ENCODE results near the gene IL23R. TPM values are rescaled to one million over a fixed set of nuclear protein-coding genes. Genes with fewer than 3 reads are reported as not detected.

IL23R gene
- total RNA-seq, 1 donor from 2014 or later = 0.23 TPM

GRCh38 chr1:67285780-67286488 is 119.7 kb downstream of the IL23R start:
- intact Hi-C loops (cut with micrococcal nuclease) = no loop called here

DNA sequence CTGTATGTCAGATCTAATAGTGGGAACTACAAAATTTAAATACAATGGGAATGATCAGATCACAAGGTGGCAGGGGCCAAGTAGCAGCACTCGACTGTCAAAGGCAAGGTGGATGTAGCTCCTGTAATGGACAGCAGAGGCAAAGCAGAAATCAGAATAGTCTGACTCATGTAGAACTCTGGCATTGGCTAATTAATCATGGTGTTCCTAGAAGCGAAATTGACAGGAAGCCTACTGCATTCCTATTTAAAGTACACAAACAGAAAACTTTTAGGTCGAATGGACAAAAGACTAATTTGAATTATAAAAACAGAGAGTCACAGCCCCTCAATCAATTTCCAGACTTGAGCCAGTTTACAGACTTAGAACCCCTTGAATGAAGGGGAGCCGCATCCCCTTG is 124.0 kb downstream of the IL23R start:
- intact Hi-C loops (cut with micrococcal nuclease) = no loop called here

- intact Hi-C loops (cut with micrococcal nuclease) = loop anchor here (2.0 kb wide), 2 partner anchors 14 to 20 kb away; no protein-coding TSS in a partner anchor
Observed at GRCh38 chr1:67294836-67295617, 128.8 kb downstream of the IL23R start.

- intact Hi-C loops (cut with micrococcal nuclease) = no loop called here
Observed at GRCh38 chr1:67298762-67299161, 132.5 kb downstream of the IL23R start.

- intact Hi-C loops (cut with micrococcal nuclease) = no loop called here
Observed at GRCh38 chr1:67299296-67299695, 133.0 kb downstream of the IL23R start.

DNA sequence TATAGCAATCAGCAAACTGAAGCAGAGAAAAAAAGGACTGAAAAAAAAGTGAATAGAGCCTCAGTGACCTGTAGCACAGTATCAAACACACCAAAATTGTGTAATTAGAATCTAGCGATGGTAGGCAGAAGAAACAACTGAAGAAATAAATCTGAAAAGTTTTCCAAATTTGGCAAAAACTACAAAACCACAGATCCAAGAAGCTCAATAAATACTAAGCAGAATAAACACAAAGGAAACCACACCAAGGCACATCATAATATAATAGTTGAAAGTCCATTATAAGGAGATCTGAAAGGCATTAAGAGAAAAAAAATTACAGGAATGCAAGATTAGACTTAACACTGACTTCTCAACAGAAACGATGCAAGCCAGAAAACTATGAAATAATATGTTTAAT is 134.3 kb downstream of the IL23R start:
- intact Hi-C loops (cut with micrococcal nuclease) = loop anchor here (10.0 kb wide), 2 partner anchors 66 to 366 kb away; no protein-coding TSS in a partner anchor

GRCh38 chr1:67304023-67304422 is 137.8 kb downstream of the IL23R start:
- intact Hi-C loops (cut with micrococcal nuclease) = loop anchor here (1.0 to 10.0 kb wide), 4 partner anchors 8 to 369 kb away; no protein-coding TSS in a partner anchor

DNA sequence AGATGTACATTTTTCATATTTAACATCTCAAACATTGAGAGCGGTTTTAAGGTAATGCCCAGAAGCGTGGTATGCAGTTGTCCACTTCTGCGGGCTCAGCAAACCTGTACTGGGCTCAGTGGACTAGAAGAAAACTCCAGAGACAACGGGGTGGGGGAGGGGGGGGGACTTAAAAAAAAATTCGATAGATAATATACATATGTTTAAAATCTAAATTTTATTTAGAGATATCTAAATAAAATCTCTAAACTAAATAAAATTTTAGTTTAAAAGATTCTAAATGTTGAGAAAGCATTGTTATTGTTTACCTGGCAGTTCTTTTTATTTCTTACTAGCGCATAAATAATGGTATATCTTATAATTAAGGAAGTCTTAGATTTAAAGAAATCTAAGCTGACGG is 140.3 kb downstream of the IL23R start:
- intact Hi-C loops (cut with micrococcal nuclease) = loop anchor here (2.0 to 10.0 kb wide), 4 partner anchors 72 to 372 kb away; partner anchors contain the start of genes SERBP1 and SLC35D1

DNA sequence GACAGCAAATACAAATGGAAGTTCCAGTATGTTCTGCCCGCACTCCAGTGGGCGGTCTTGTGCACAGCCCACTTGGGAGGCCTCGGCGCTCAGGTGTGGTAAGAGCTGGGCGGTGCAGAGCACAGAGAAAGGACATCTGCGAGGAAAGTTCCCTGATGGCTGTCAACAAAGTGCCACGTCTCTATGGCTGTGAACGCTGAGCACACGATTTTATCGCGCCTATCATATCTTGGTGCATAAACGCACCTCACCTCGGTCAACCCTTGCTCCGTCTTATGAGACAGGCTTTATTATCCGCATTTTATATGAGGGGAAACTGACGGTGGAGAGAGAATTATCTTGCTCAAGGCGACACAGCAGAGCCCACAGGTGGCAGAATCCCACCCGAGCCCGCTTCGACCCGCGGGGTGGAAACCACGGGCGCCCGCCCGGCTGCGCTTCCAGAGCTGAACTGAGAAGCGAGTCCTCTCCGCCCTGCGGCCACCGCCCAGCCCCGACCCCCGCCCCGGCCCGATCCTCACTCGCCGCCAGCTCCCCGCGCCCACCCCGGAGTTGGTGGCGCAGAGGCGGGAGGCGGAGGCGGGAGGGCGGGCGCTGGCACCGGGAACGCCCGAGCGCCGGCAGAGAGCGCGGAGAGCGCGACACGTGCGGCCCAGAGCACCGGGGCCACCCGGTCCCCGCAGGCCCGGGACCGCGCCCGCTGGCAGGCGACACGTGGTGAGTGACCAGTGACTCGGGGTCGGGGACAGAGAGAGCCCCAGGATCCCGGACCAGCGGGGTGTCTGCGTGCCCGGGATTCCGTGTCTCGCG is 141.2 kb downstream of the IL23R start, which contains the start of gene IL12RB2:
Gene IL12RB2 (plus strand): TSS at position 623 of the 810 bp plus-strand sequence. CDS start 12,496 bp downstream, outside the sequence.
- intact Hi-C loops (cut with micrococcal nuclease) = loop anchor here (1.0 to 10.0 kb wide), 6 partner anchors 13 to 373 kb away; partner anchors contain the start of genes SERBP1 and SLC35D1

- intact Hi-C loops (cut with micrococcal nuclease) = loop anchor here (2.0 to 10.0 kb wide), 4 partner anchors 13 to 373 kb away; partner anchors contain the start of gene SLC35D1
Observed at GRCh38 chr1:67308136-67308535, 141.9 kb downstream of the IL23R start.

Other genes with a start within 250 kb of the IL23R start
- gene DNAI4, start 241.6 kb upstream of the IL23R start, total RNA-seq = 1.6 and 2.3 TPM in 2 replicates
- 46.2 and 46.8 TPM in 2 replicates for gene MIER1, start 241.5 kb upstream of the IL23R start, total RNA-seq
- gene SLC35D1, start 112.3 kb upstream of the IL23R start, total RNA-seq = 12.9 and 13.2 TPM in 2 replicates
- not detected in 2 replicates for gene C1orf141, start 31.5 kb upstream of the IL23R start, total RNA-seq
- gene IL12RB2, start 141.4 kb downstream of the IL23R start, total RNA-seq = 27.2 and 27.8 TPM in 2 replicates